Measurements from ENCODE around the gene MSH2.
A peak's percentile ranks its signal among the peaks of the same experiment; 100 is the strongest.
"Not testable (repeated sequence)": the region's sequence is repeated elsewhere in the genome, so short reads cannot be mapped to it uniquely, and the experiment has no call there.

The MSH2 gene

DNA sequence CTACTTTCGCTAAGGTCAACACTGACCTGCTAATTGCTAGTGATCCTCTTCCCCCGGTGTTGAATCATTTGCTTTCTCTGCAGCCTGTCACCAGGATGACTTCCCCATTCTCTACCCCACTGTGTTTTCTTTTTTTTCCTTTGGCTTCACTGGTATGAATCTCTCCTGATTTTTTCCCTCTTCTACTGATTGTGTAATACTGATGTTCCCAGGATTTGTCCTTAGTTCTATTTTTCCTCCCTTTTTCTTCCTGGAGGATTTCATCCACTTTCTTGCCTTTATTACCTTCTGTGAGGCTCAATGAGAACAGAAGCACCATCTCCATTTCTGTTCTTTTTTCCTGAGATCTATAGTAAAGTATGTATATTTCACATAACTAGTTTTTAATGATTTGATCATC, 14.1 kb upstream of the MSH2 start:
- TF ChIP-seq CTCF (IDR thresholded peaks at IDR 0.05), result no peak
- DNase-seq (ENCODE audit: low spot score), result no peak
- no peak overlapping the region for H3K4me3 ChIP-seq
- H3K27ac ChIP-seq, result no peak overlapping the region

- DNase-seq (ENCODE audit: low spot score), result no peak
- TF ChIP-seq CTCF (IDR thresholded peaks at IDR 0.05), result no peak
- H3K27ac ChIP-seq, result no peak overlapping the region
- H3K4me3 ChIP-seq, result no peak overlapping the region
These were observed 13.3 kb upstream of the MSH2 start for GRCh38 chr2:47389692-47390091.

GRCh38 chr2:47401789-47402554, 984 bp upstream of the MSH2 start:
- DNase-seq (ENCODE audit: low spot score), result no peak
- no peak for TF ChIP-seq CTCF (IDR thresholded peaks at IDR 0.05)
- peak overlapping the region; percentile 97 for H3K4me3 ChIP-seq
- no peak overlapping the region for H3K27ac ChIP-seq

DNA sequence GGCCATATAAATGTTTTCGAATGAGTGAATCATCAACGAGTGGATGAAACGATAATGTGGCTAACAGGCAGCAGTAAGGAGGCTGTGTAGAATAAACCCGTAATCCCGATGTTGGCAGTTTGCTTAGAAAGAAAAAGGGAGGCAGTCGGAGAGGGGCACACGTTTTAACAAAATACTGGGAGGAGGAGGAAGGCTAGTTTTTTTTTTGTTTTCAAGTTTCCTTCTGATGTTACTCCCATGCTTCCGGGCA, 476 bp upstream of the MSH2 start:
- DNase-seq (ENCODE audit: low spot score), result no peak
- TF ChIP-seq CTCF (IDR thresholded peaks at IDR 0.05), result no peak
- peak overlapping the region in 1 of 2 donors; percentile 61 for H3K27ac ChIP-seq
- peak overlapping the region; percentile 97 for H3K4me3 ChIP-seq

- no peak for DNase-seq (ENCODE audit: low spot score)
- Histone ChIP-seq H3K27ac (peak overlapping the region in 1 of 2 donors; percentile 48), H3K4me3 (peak overlapping the region; percentile 97)
- TF ChIP-seq CTCF (IDR thresholded peaks at IDR 0.05), result no peak
These were observed 745 bp downstream of the MSH2 start for GRCh38 chr2:47403609-47404193.

DNA sequence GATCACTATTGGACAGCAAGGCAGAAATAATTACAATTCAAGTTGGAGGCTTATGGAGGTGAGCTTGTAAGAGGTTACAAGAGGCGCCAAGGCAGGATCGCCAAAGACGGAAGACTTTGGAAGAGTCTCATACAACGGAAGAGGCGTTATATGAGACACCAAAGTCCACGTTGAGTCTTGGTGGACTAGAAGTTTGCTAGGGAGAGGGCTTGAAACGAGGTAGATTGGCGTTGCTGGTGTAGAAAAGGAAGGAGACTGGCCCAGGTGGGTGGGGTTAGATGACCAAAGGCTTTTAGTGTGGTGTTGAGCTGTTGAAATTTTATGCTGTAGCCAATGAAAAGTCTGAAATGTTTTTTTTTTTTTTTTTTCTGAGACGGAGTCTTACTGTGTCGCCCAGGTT, 1.4 kb downstream of the MSH2 start:
- Histone ChIP-seq H3K27ac (no peak overlapping the region), H3K4me3 (peak overlapping the region; percentile 97)
- no peak for DNase-seq (ENCODE audit: low spot score)
- TF ChIP-seq CTCF (IDR thresholded peaks at IDR 0.05), result no peak

- H3K27ac ChIP-seq, result no peak overlapping the region
These were observed 2.8 kb downstream of the MSH2 start for GRCh38 chr2:47405757-47406156.

DNA sequence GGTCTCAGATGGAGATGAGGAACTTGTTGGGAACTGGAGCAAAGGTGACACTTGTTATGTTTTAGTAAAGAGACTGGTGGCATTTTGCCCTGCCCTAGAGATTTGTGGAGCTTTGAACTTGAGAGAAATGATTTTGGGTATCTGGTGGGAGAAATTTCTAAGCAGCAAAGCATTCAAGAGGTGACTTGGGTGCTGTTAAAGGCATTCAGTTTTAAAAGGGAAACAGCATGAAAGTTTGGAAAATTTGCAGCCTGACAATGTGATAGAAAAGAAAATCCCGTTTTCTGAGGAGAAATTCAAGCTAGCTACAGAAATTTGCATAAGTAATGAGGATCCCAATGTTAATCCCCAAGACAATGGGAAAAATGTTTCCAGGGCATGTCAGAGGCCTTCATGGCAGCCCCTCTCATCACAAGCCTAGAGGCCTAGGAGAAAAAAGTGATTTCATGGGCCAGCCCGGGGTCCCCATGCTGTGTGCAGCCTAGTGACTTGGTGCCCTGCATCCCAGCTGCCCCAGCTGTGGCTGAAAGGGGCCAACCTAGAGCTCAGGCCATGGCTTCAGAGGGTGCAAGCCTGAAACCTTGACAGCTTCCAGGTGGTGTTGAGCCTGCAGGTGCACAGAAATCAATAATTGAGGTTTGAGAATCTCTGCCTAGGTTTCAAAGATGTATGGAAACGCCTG, 3.8 kb downstream of the MSH2 start:
- not testable (repeated sequence) for H3K27ac ChIP-seq; H3K4me3 ChIP-seq; DNase-seq (ENCODE audit: low spot score)

More at GRCh38 chr2:47405757-47406156, 2.8 kb downstream of the MSH2 start:
- no peak for DNase-seq (ENCODE audit: low spot score)
- H3K4me3 ChIP-seq, result no peak overlapping the region
- TF ChIP-seq CTCF (IDR thresholded peaks at IDR 0.05), result no peak

- not testable (repeated sequence) for H3K27ac ChIP-seq; H3K4me3 ChIP-seq; DNase-seq (ENCODE audit: low spot score)
These were observed 5.0 kb downstream of the MSH2 start for GRCh38 chr2:47407976-47408375.

All from coronary artery (tissue), 2 donors.